GM21619 (cell line): ENCODE measurements around the gene CPNE5.
"Not testable (repeated sequence)": the region's sequence is repeated elsewhere in the genome, so short reads cannot be mapped to it uniquely, and the experiment has no call there.

ENCODE experiments used
- ATAC-seq: cut with Tn5 transposase; IDR thresholded peaks from one replicate; pipeline ENCODE4 v1.9.1; 2021; ENCODE audit not compliant: unreplicated experiment

The CPNE5 gene

GRCh38 chr6:36817176-36817817 is 21.9 kb downstream of the CPNE5 start:
- ATAC-seq: no peak

GRCh38 chr6:36815962-36816735 is 23.1 kb downstream of the CPNE5 start:
- no peak for ATAC-seq

- ATAC-seq: no peak
These were observed 25.0 kb downstream of the CPNE5 start for GRCh38 chr6:36814249-36814648.

- ATAC-seq: no peak
These were observed 25.7 kb downstream of the CPNE5 start for GRCh38 chr6:36813526-36813925.

GRCh38 chr6:36813047-36813446 is 26.2 kb downstream of the CPNE5 start:
- ATAC-seq: not testable (repeated sequence)

GRCh38 chr6:36809941-36810803 is 29.1 kb downstream of the CPNE5 start:
- no peak for ATAC-seq

GRCh38 chr6:36809156-36809555 is 30.1 kb downstream of the CPNE5 start:
- no peak for ATAC-seq

GRCh38 chr6:36808634-36809033 is 30.6 kb downstream of the CPNE5 start:
- ATAC-seq: no peak

- ATAC-seq: no peak
These were observed 31.5 kb downstream of the CPNE5 start for GRCh38 chr6:36807750-36808149.

- ATAC-seq: no peak
These were observed 32.1 kb downstream of the CPNE5 start for GRCh38 chr6:36807143-36807542.

- no peak for ATAC-seq
These were observed 33.3 kb downstream of the CPNE5 start for GRCh38 chr6:36805917-36806316.

GRCh38 chr6:36805096-36805797 is 34.0 kb downstream of the CPNE5 start:
- ATAC-seq: no peak

GRCh38 chr6:36804563-36804962 is 34.7 kb downstream of the CPNE5 start:
- ATAC-seq: no peak

GRCh38 chr6:36803908-36804307 is 35.3 kb downstream of the CPNE5 start:
- ATAC-seq: no peak

- no peak for ATAC-seq
These were observed 35.8 kb downstream of the CPNE5 start for GRCh38 chr6:36803482-36803881.

GRCh38 chr6:36800223-36801076 is 38.8 kb downstream of the CPNE5 start:
- ATAC-seq: no peak

- no peak for ATAC-seq
These were observed 40.4 kb downstream of the CPNE5 start for GRCh38 chr6:36798852-36799251.

GRCh38 chr6:36797653-36798052 is 41.6 kb downstream of the CPNE5 start:
- no peak for ATAC-seq

- no peak for ATAC-seq
These were observed 42.2 kb downstream of the CPNE5 start for GRCh38 chr6:36797055-36797454.

GRCh38 chr6:36794713-36795065 is 44.6 kb downstream of the CPNE5 start:
- ATAC-seq: no peak
